MCF 10A (cell line): ENCODE results near the gene ZNF560. TPM values are rescaled to one million over a fixed set of nuclear protein-coding genes. Genes with fewer than 3 reads are reported as not detected.

ENCODE experiments used
- BruUV-seq: library from RNA; stranded (reverse); fragments of 400-500 nt; replicated peaks from 2 replicates; lab custom pipeline; 2021; lab: Mats Ljungman, UMichigan
- CTCF ChIA-PET: fragments of 300-600 bp; sonication (Branson Sonifier 250); formaldehyde crosslinking; extraction: SDS; loops from one replicate; lab custom pipeline; 2021; ENCODE audit warnings: antibody characterized with exemption, inconsistent platforms; lab: Yijun Ruan, JAX
- POLR2A ChIA-PET: fragments of 300-600, 350-650 bp; sonication (Branson Sonifier 250); formaldehyde crosslinking; extraction: SDS; loops from one replicate; lab custom pipeline; 2020; ENCODE audit warnings: antibody characterized with exemption, inconsistent platforms; lab: Yijun Ruan, JAX
- DNase-seq: peaks from one replicate; pipeline ENCODE4 v3.0.0-alpha.2; 2018; ENCODE audit not compliant: unreplicated experiment
- H3K27ac Mint-ChIP-seq: one replicate; pipeline ENCODE4 v1.8.0; 2022; ENCODE audit warnings: mild to moderate bottlenecking, low read depth, mixed read lengths; ENCODE audit not compliant: unreplicated experiment
- H3K27me3 Mint-ChIP-seq: one replicate; pipeline ENCODE4 v1.8.0; 2022; ENCODE audit warnings: mixed read lengths; ENCODE audit not compliant: insufficient read depth, unreplicated experiment
- H3K36me3 Mint-ChIP-seq: one replicate; pipeline ENCODE4 v1.8.0; 2022; ENCODE audit warnings: mild to moderate bottlenecking, moderate library complexity, mixed read lengths; ENCODE audit not compliant: insufficient read depth, unreplicated experiment
- H3K4me1 Mint-ChIP-seq: one replicate; pipeline ENCODE4 v1.8.0; 2022; ENCODE audit warnings: mixed read lengths; ENCODE audit not compliant: insufficient read depth, unreplicated experiment
- H3K4me3 Mint-ChIP-seq: one replicate; pipeline ENCODE4 v1.8.0; 2022; ENCODE audit warnings: mild to moderate bottlenecking, moderate library complexity, mixed read lengths; ENCODE audit not compliant: unreplicated experiment
- H3K9me3 Mint-ChIP-seq: one replicate; pipeline ENCODE4 v1.8.0; 2022; ENCODE audit warnings: mixed read lengths; ENCODE audit not compliant: unreplicated experiment
- CTCF ChIP-seq: fragments of 200-600 bp; IDR thresholded peaks from one replicate; pipeline ENCODE4 v1.8.0; 2022; ENCODE audit warnings: antibody characterized with exemption, mild to moderate bottlenecking; ENCODE audit not compliant: unreplicated experiment
- intact Hi-C: fragments of 100-400 bp; cut with micrococcal nuclease; formaldehyde crosslinking; loops from 2 replicates; pipeline ENCODE4 v1.14.1; 2022
- total RNA-seq: library from RNA; stranded (reverse); gene quantifications from 2 replicates; pipeline ENCODE4 v1.2.3, GENCODE V29; 2022

ZNF560 gene
- total RNA-seq, 1 experiment from 2014 or later = not detected

- H3K27ac Mint-ChIP-seq = peak within 1 kb of the TSS; percentile 100
- ChIA-PET POLR2A (interaction anchor here (0.6 to 1.1 kb wide), 4 partner anchors 14 to 230 kb away, joined by 3 read pairs; partner anchors contain the start of gene ZNF846), CTCF (no interaction called here)
- TSS peak; percentile 85 for BruUV-seq
- H3K9me3 Mint-ChIP-seq = peaks cover 15% of the 10 kb centered on the region
- intact Hi-C loops = loop anchor here (1.0 kb wide), 2 partner anchors 59 to 398 kb away; partner anchors contain the start of gene ZNF317
- peaks cover 7% of the 10 kb centered on the region for H3K4me1 Mint-ChIP-seq
- peak within 1 kb of the TSS; percentile 94 for H3K4me3 Mint-ChIP-seq
- H3K36me3 Mint-ChIP-seq = peaks cover 29% of the 10 kb centered on the region
- TF ChIP-seq CTCF = no peak
- peak; percentile 72 for DNase-seq
- no peaks in the 10 kb centered on the region for H3K27me3 Mint-ChIP-seq
Observed at GRCh38 chr19:9538183-9539058, 40.0 kb upstream of the ZNF560 start, which contains the start of gene ZNF426. Gene ZNF426 (minus strand): TSS chr19:9538645. CDS start chr19:9536232, 2,413 bp downstream.

- Mint-ChIP-seq H3K27me3 (no peaks in the 10 kb centered on the region), H3K4me1 (peaks cover 7% of the 10 kb centered on the region), H3K4me3 (no peak overlapping the region), H3K27ac (no peak overlapping the region), H3K9me3 (peaks cover 15% of the 10 kb centered on the region), H3K36me3 (peaks cover 54% of the 10 kb centered on the region)
- no peak for DNase-seq
- intact Hi-C loops = no loop called here
- ChIA-PET CTCF (interaction anchor here (0.6 kb wide), 1 partner anchor 261 kb away, joined by 7 read pairs; no protein-coding TSS in a partner anchor), POLR2A (interaction anchor here (0.7 kb wide), 1 partner anchor 9 kb away, joined by 3 read pairs; no protein-coding TSS in a partner anchor)
- TF ChIP-seq CTCF = no peak
- BruUV-seq = no TSS peak
Observed at GRCh38 chr19:9535934-9536333, 37.5 kb upstream of the ZNF560 start.

DNA sequence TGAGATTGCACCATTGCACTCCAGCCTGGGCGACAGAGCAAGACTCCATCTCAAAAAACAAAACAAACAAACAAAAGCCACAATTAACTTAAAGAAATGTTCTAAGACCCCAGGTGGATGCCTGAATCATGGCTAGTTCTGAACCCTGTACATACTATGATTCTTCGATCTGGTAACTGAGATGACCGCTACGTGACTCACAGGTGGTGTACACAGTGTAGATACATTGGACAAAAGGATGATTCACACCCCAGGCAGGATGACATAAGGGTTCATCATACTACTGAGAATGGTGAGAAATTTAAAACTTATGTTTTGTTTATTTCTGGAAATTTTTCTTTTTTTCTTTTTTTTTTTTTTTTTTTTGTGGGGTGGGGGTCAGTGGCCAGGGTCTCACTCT is 33.5 kb upstream of the ZNF560 start:
- H3K27me3 Mint-ChIP-seq = no peaks in the 10 kb centered on the region
- CTCF ChIA-PET = interaction anchor here (0.6 kb wide), 2 partner anchors 13 to 953 kb away, joined by 3 to 4 read pairs; no protein-coding TSS in a partner anchor
- H3K36me3 Mint-ChIP-seq = peaks cover 90% of the 10 kb centered on the region
- POLR2A ChIA-PET = no interaction called here
- no peak for TF ChIP-seq CTCF
- BruUV-seq = no TSS peak
- no peak overlapping the region for H3K4me3 Mint-ChIP-seq
- intact Hi-C loops = no loop called here
- no peak overlapping the region for H3K27ac Mint-ChIP-seq
- DNase-seq = peak; percentile 32
- H3K9me3 Mint-ChIP-seq = peaks cover 6% of the 10 kb centered on the region
- no peaks in the 10 kb centered on the region for H3K4me1 Mint-ChIP-seq

DNA sequence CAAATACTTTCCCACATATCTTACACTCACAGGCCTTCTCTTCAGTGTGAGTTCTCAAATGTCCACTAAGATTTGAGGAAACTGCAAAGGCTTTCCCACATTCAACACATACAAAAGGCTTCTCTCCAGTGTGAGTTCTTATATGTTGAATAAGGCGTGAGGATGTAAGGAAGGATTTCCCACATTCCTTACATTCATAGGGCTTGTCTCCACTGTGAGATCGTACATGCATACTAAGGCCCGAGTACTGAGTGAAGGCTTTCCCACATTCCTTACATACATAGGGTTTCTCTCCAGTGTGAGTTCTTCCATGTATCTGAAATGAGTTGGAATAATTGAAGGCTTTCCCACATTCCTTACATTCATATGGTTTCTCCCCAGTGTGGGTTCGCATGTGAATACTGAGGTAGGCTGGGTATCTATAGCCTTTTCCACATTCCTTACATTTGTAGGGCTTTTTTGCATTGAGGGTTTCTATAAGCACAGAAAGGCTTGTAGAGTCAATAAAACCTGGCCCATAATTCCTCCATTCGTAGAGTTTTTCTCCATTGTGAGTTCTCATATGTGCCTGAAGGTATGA is 30.4 kb upstream of the ZNF560 start:
- TSS peak; percentile 5 for BruUV-seq
- DNase-seq = peak; percentile 5
- Mint-ChIP-seq H3K4me1 (no peaks in the 10 kb centered on the region), H3K27me3 (no peaks in the 10 kb centered on the region), H3K36me3 (peaks cover 75% of the 10 kb centered on the region), H3K9me3 (peaks cover 17% of the 10 kb centered on the region), H3K27ac (no peak overlapping the region), H3K4me3 (no peak overlapping the region)
- POLR2A ChIA-PET = no interaction called here
- intact Hi-C loops = no loop called here
- TF ChIP-seq CTCF = no peak
- CTCF ChIA-PET = no interaction called here
